Measurements from ENCODE around the gene ZNF469. TPM values are rescaled to one million over a fixed set of nuclear protein-coding genes. Genes with fewer than 3 reads are reported as not detected.

ZNF469 gene
- total and polyA plus RNA-seq, 9 of the 15 experiments (the other 6 are each of a cell fraction or from before 2014, with no cell fraction given), result 0.01 to 0.04 TPM; not detected in 7

- ATAC-seq (no peak), FAIRE-seq (no peak), DNase-seq (ENCODE audit: extremely low read depth in 1 of 4, low spot score in 3 of 4) (no peak)
- Histone ChIP-seq H3K4me2 (ENCODE audit: insufficient read depth, low read length) (no peak overlapping the region), H4K20me1 (replicated peaks; ENCODE audit: control insufficient read depth, insufficient read depth, low read length) (no peaks in the 10 kb centered on the region), H3K36me3 (ENCODE audit: control insufficient read depth, insufficient read depth, low read length) (no peaks in the 10 kb centered on the region), H3K27ac (ENCODE audit: extremely low read depth, low read depth, low read length) (no peak overlapping the region), H3K79me2 (ENCODE audit: control insufficient read depth, insufficient read depth, low read length) (no peaks in the 10 kb centered on the region), H3K4me3 (no peak overlapping the region), H3K4me1 (replicated peaks in 1 of 2; ENCODE audit: control insufficient read depth in 2 of 2, insufficient read depth in 2 of 2, low read length in 2 of 2) (peaks cover 0 to 50% of the 10 kb centered on the region in 2 experiments; a peak in 3 of 5 replicates), H3K9me1 (ENCODE audit: control insufficient read depth, insufficient read depth, low read length) (no peaks in the 10 kb centered on the region), H3K27me3 (ENCODE audit: control insufficient read depth in 2 of 2, insufficient read depth in 2 of 2, low read length in 2 of 2) (0 out of 5 replicates have a peak, but pooled peaks cover 0 to 4% of the 10 kb centered on the region in 2 experiments), H3K9ac (ENCODE audit: insufficient read depth in 1 of 2, low read depth in 2 of 2, low read length in 2 of 2) (no peak overlapping the region), H3K9me3 (replicated peaks; ENCODE audit: control insufficient read depth, insufficient read depth, low read depth, low read length) (peaks cover 6% of the 10 kb centered on the region), H2AFZ (ENCODE audit: low read depth, low read length) (no peak overlapping the region)
- no TSS peak for BruUV-seq (replicated peaks)
- CTCF ChIA-PET (ENCODE audit: low intra/inter-chr PET ratio), result no interaction called here
- in situ Hi-C loops (cut with MboI) (no loop called here), intact Hi-C loops (cut with micrococcal nuclease) (no loop called here)
- TF ChIP-seq CHD1 (IDR thresholded peaks at IDR 0.05; ENCODE audit: low read length), result no peak
- no peak for TF ChIP-seq ZKSCAN1 (IDR thresholded peaks at IDR 0.05; ENCODE audit: low read depth, low read length)
- TF ChIP-seq GATA2 (CRISPR knock-in tag; IDR thresholded peaks at IDR 0.05), result no peak
- TF ChIP-seq ZNF717 (CRISPR knock-in tag; IDR thresholded peaks at IDR 0.05), result no peak
- TF ChIP-seq POLR3A (IDR thresholded peaks at IDR 0.05; ENCODE audit: borderline replicate concordance, extremely low read depth, insufficient read depth, insufficient read length), result no peak
- TF ChIP-seq BRF2 (IDR thresholded peaks at IDR 0.05; ENCODE audit: borderline replicate concordance, insufficient read depth, insufficient read length), result no peak
- TF ChIP-seq PHB2 (IDR thresholded peaks at IDR 0.05; ENCODE audit: low read depth), result no peak
- POLR2A ChIA-PET, result no interaction called here
- 55% methylated on average over 16 of the region's 16 CpGs for WGBS (ENCODE audit: insufficient coverage, low coverage, missing lambda C conversion rate)
Observed at GRCh38 chr16:88342491-88342890, 40.3 kb upstream of the ZNF469 start.

Measured in K562 (cell line).